ENCODE data around the gene CD55.

The CD55 gene

DNA sequence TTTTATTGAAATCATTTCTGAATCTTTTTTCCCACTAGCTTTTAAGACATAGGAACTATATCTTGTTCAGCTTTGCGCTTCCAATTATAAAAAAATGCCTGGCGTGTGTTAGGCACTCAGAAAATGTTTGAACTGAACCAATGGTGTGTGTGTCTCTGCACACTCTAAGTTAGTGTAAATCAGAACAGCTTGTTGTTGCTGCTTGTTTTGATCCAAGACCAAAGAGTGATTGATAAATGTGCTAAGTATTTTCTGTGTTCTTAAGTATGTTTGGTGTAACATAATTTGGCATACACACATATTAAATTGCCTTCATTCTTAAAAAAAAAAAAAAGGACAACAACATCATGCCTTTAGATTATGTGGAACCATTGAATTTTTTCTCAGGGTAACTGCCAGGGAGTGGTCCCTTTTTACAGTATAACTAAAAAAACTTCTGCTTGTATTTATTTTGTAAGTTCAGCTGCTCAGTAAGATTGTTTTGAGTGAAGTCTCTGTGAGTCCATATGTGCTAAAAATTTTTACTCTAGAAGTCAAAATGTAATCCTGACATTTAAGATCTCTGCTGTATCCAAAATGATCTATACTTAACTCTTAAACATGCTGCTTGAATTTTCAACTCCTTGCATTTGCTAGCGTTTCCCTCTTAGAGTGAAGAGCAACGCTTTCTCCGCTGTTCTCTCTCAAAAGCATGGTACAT lies 8.7 kb downstream of the CD55 start:
- Histone ChIP-seq H3K9me3 (no peaks in the 10 kb centered on the region), H3K27ac (no peak overlapping the region), H3K4me1 (no peaks in the 10 kb centered on the region), H3K4me3 (no peak overlapping the region), H3K36me3 (peaks cover 62 to 70% (median 68%) of the 10 kb centered on the region in 3 donors), H3K27me3 (no peaks in the 10 kb centered on the region)
- intact Hi-C loops (cut with DNase I; ENCODE audit: low total_unique reads): no loop called here
- TF ChIP-seq, protein P1, sequence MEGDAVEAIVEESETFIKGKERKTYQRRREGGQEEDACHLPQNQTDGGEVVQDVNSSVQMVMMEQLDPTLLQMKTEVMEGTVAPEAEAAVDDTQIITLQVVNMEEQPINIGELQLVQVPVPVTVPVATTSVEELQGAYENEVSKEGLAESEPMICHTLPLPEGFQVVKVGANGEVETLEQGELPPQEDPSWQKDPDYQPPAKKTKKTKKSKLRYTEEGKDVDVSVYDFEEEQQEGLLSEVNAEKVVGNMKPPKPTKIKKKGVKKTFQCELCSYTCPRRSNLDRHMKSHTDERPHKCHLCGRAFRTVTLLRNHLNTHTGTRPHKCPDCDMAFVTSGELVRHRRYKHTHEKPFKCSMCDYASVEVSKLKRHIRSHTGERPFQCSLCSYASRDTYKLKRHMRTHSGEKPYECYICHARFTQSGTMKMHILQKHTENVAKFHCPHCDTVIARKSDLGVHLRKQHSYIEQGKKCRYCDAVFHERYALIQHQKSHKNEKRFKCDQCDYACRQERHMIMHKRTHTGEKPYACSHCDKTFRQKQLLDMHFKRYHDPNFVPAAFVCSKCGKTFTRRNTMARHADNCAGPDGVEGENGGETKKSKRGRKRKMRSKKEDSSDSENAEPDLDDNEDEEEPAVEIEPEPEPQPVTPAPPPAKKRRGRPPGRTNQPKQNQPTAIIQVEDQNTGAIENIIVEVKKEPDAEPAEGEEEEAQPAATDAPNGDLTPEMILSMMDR (IDR thresholded peaks at IDR 0.05): no peak
- no peak for DNase-seq

DNA sequence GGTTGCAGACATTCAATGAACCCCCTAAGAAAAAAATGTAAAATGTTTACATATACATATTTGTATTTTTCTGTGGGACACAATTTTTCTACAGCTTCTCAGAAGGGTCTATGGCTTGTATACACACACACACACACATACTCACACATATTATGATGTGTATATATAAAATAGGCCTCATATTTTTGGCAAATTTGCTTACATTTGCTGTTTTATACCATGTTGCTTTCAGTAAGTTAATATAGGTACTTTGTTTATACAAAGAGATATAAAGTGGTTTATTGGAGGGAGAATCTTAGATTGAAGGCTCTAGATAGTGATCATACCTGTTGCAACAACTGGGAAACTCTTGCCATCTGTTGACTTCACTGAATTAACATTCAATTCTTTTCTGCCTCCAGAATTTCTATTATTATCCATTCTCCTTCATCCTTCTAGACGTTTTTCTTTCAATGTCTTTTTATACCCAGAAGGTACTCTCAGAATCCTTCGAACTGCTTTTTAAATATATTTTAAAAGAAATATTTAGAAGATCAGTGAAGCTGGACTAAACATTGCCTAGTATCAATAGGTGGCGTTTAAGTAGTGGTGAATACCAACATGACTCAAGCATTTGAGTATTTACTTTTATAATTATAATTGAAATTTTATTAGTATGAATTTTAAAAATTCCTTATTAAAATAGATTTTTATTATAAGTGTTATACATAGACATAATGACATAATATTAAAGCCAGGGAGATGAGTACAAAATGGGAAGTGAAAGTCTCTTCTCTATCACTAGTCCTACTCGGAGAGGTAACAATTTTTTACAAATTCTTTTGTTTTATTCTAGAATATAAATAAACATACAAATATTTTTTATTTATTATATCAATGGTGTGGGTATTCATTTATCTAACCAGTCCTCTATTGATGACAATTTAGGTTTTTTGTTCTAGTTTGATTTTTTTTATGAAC lies 10.2 kb downstream of the CD55 start:
- Histone ChIP-seq H3K4me3 (no peak overlapping the region), H3K4me1 (no peaks in the 10 kb centered on the region), H3K36me3 (peaks cover 52 to 68% (median 59%) of the 10 kb centered on the region in 3 donors), H3K27me3 (no peaks in the 10 kb centered on the region), H3K27ac (no peak overlapping the region), H3K9me3 (no peaks in the 10 kb centered on the region)
- TF ChIP-seq, protein P1 (IDR thresholded peaks at IDR 0.05): no peak
- DNase-seq: no peak
- intact Hi-C loops (cut with DNase I; ENCODE audit: low total_unique reads): no loop called here

DNA sequence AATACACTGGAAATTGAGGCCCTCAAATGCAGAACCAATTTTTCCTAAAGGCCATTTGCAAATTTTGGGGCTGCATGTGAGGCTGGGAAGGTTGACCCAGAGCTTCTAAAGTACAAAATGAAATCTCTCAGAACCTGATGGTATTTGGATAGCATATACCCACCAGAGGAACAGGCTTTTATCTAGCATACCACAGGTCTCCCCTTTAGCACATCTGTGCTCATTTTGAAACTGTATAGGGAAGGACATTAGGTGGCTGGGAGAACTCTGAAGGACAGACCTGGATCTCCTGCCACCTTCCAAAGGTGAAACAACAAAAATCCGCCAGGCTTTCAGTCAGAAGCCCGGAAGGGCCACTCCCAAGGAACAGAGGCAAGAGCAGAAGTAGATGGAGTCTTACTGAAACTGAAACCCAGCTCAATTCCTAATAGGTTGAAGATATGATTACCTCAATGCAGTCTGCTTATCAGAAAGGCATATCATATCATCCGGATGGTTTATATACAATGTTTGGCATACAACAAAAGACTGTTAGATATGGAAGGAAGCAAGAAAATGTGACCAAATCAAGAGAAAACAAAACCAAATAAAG lies 11.6 kb downstream of the CD55 start:
- Histone ChIP-seq H3K9me3 (no peaks in the 10 kb centered on the region), H3K36me3 (peaks cover 42 to 60% (median 56%) of the 10 kb centered on the region in 3 donors), H3K27me3 (no peaks in the 10 kb centered on the region), H3K4me3 (no peak overlapping the region), H3K4me1 (no peaks in the 10 kb centered on the region), H3K27ac (no peak overlapping the region)
- intact Hi-C loops (cut with DNase I; ENCODE audit: low total_unique reads): no loop called here
- TF ChIP-seq, protein P1 (IDR thresholded peaks at IDR 0.05): no peak
- no peak for DNase-seq

DNA sequence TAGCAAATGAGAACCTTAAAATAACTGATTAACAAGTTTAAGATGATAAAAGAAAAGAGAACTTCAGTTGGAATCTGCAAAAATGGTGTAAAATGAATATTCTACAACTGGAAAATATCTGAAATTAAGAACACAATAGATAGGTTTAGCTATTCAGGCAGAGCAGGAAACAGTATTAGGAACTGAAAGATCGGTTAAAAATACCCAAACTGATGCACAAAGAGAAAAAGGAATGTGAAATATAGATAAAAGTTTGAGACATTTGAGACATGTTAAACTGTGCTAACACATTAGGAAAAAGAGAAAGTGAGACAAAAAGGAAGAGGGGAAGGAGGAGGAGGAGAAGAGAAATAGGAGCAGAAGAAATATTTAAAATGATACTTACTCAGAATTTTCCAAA lies 12.1 kb downstream of the CD55 start:
- no peaks in the 10 kb centered on the region for H3K9me3 ChIP-seq
- peaks cover 37 to 57% (median 51%) of the 10 kb centered on the region in 3 donors for H3K36me3 ChIP-seq
- TF ChIP-seq, protein P1 (IDR thresholded peaks at IDR 0.05): no peak
- no peaks in the 10 kb centered on the region for H3K27me3 ChIP-seq
- DNase-seq: no peak
- no peaks in the 10 kb centered on the region for H3K4me1 ChIP-seq
- H3K4me3 ChIP-seq: no peak overlapping the region
- intact Hi-C loops (cut with DNase I; ENCODE audit: low total_unique reads): no loop called here
- H3K27ac ChIP-seq: no peak overlapping the region

DNA sequence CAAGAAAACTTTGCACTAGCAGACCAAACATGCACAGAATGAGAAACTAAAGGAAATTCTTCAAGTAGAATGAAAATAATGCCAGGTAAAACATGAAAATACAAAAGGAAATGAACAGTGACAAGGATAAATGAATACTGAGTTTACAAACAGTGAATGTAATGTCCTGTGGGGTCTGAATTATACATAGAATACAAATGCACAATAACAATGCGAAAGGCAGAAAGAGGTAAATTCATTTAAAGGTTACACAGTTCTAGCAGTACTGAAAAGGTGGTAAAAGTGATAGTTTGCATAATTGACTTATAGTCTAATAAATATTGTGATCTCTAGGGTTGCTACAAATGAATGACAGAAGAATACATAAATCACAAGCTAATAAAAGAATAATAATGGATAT lies 12.9 kb downstream of the CD55 start:
- intact Hi-C loops (cut with DNase I; ENCODE audit: low total_unique reads): no loop called here
- Histone ChIP-seq H3K27ac (no peak overlapping the region), H3K9me3 (no peaks in the 10 kb centered on the region), H3K4me1 (no peaks in the 10 kb centered on the region), H3K27me3 (no peaks in the 10 kb centered on the region), H3K36me3 (peaks cover 36 to 53% (median 46%) of the 10 kb centered on the region in 3 donors), H3K4me3 (no peak overlapping the region)
- DNase-seq: no peak
- TF ChIP-seq, protein P1 (IDR thresholded peaks at IDR 0.05): no peak

All from tibial artery (tissue), 4 donors.